Muscle of leg (tissue), 16 donors: ENCODE data around the gene ATP8B4. TPM values are rescaled to one million over a fixed set of nuclear protein-coding genes. Genes with fewer than 3 reads are reported as not detected.
"Not testable (repeated sequence)": the region's sequence is repeated elsewhere in the genome, so short reads cannot be mapped to it uniquely, and the experiment has no call there.

Source experiments
- DNase-seq: peaks from one replicate; pipeline ENCODE4 v3.0.0; 2013
- H3K27ac ChIP-seq: one replicate; pipeline ENCODE4 v1.5.1; 2013; ENCODE audit warnings: mild to moderate bottlenecking, low read length, control low read depth
- H3K27me3 ChIP-seq: one replicate; pipeline ENCODE4 v1.6.1; 2013; ENCODE audit warnings: low read length; ENCODE audit not compliant: control insufficient read depth, insufficient read depth
- H3K36me3 ChIP-seq: one replicate; pipeline ENCODE4 v1.6.1; 2013; ENCODE audit warnings: low read length; ENCODE audit not compliant: control insufficient read depth, insufficient read depth
- H3K4me1 ChIP-seq: one replicate; pipeline ENCODE4 v1.6.1; 2013; ENCODE audit warnings: low read length; ENCODE audit not compliant: control insufficient read depth, insufficient read depth
- H3K4me3 ChIP-seq: one replicate; pipeline ENCODE4 v1.5.1; 2013; ENCODE audit warnings: low read length, control low read depth
- H3K9me3 ChIP-seq: replicated peaks from 2 replicates; pipeline ENCODE4 v1.6.1; 2013; ENCODE audit warnings: low read depth, low read length; ENCODE audit not compliant: control insufficient read depth
- WGBS: methylation state at CpG from one replicate; pipeline ENCODE4 v1.1.5; 2013; ENCODE audit warnings: missing lambda C conversion rate; ENCODE audit not compliant: insufficient coverage; 5-methylcytosine and 5-hydroxymethylcytosine counted together
- long read RNA-seq, 11 donors: transcript quantifications; one replicate each; lab custom pipeline, GENCODE V29; 2026
- polyA plus RNA-seq, 8 donors: library from polyadenylated mRNA; unstranded; fragments of 120-200 nt; gene quantifications; one replicate each; pipeline versions ENCODE4 v1.2.1 to v1.2.3, GENCODE V29; 2013; ENCODE audit warnings: inconsistent platforms in 1 of 8, low replicate concordance in 1 of 8; ENCODE audit not compliant: insufficient read length in 8 of 8, insufficient read depth in 1 of 8
- total RNA-seq: library from RNA; stranded (reverse); fragments of 120-200 nt; gene quantifications from one replicate; pipeline ENCODE4 v1.2.4, GENCODE V29; 2013

ATP8B4 gene
- total RNA-seq (4.9 TPM), polyA plus RNA-seq (1 to 10 TPM; 2.6 to 5.2 (median 3.4) TPM)
- long read RNA-seq, donor 1: 0 reads
- long read RNA-seq, donor 2: 0 reads
- long read RNA-seq, donor 3, partial matches to known transcripts: 0 of 1 reads
- long read RNA-seq, donor 3, other reads (novel, unspliced or antisense): 0 of 1 reads
- long read RNA-seq, donor 4: 0 reads
- long read RNA-seq, donor 5: 0 reads
- long read RNA-seq, donor 6: 0 reads
- long read RNA-seq, donor 7: 0 reads
- long read RNA-seq, donor 8: 0 reads
- long read RNA-seq, donor 9, partial matches to known transcripts: 0 of 1 reads
- long read RNA-seq, donor 9, other reads (novel, unspliced or antisense): 0 of 1 reads
- long read RNA-seq, donor 10: 0 reads
- long read RNA-seq, donor 11: 0 reads

- Histone ChIP-seq H3K36me3 (no peaks in the 10 kb centered on the region), H3K27ac (no peak within 1 kb of the TSS), H3K27me3 (no peaks in the 10 kb centered on the region), H3K9me3 (peaks cover 6% of the 10 kb centered on the region), H3K4me3 (no peak within 1 kb of the TSS), H3K4me1 (no peaks in the 10 kb centered on the region)
- DNase-seq: no peak
- no CpG with 5 or more reads among the region's 4 CpGs for WGBS
Observed at GRCh38 chr15:50119063-50120040, at the start of gene ATP8B4. TSS of gene ATP8B4 (minus strand) at chr15:50119233. CDS start at chr15:50106966, 12,267 bp downstream.

DNA sequence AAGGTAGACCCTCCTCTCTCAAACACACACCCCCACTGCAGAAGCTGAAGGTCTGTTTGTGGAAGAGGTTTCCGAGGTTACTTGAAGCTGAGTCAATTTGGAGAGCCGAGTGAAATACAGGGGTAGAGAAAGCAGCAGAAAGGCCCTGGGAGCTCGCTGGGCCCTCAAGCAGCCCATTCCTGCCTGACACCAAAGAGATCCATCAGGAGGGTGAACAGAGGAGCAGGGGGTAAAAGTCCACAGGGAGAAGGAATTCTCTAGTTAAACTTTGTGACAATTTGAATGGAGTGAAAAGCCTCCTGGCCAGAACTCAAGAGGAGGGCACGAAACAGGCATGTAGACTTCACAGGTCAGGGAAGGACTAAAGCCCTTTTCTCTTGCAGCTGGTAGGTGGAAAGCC, 49.3 kb upstream of the ATP8B4 start:
- Histone ChIP-seq H3K27me3 (no peaks in the 10 kb centered on the region), H3K27ac (no peak overlapping the region), H3K9me3 (no peaks in the 10 kb centered on the region), H3K36me3 (no peaks in the 10 kb centered on the region), H3K4me1 (no peaks in the 10 kb centered on the region), H3K4me3 (no peak overlapping the region)
- DNase-seq: no peak
- WGBS: 76% methylated on average over 3 of the region's 4 CpGs

DNA sequence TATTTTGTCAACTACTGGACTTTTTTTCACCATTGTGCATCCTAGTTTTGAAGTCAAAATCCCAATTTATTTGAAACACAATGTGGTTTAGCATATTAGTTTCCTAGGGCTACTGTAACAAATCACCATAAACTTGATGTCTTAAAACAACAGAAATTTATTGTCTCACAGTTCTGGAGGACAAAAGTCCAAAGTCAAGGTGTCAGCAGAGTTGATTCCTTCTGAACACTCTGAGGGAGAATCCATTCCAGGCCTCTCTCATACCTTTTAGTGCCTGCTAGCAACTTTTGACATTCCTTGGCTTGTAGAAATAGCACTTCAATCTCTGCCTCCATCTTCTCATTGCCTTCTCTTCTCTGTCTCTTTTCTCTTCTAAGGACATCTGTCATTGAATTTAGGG, 48.1 kb upstream of the ATP8B4 start:
- Histone ChIP-seq H3K27me3 (no peaks in the 10 kb centered on the region), H3K4me1 (no peaks in the 10 kb centered on the region), H3K36me3 (no peaks in the 10 kb centered on the region), H3K4me3 (no peak overlapping the region), H3K27ac (no peak overlapping the region), H3K9me3 (no peaks in the 10 kb centered on the region)
- no peak for DNase-seq

- Histone ChIP-seq H3K9me3 (no peaks in the 10 kb centered on the region), H3K27ac (no peak overlapping the region), H3K36me3 (no peaks in the 10 kb centered on the region), H3K27me3 (no peaks in the 10 kb centered on the region), H3K4me3 (no peak overlapping the region), H3K4me1 (no peaks in the 10 kb centered on the region)
- no peak for DNase-seq
- WGBS: no CpG with 5 or more reads among the region's 1 CpG
Observed at GRCh38 chr15:50166216-50166615, 47.2 kb upstream of the ATP8B4 start.

- Histone ChIP-seq H3K9me3 (no peaks in the 10 kb centered on the region), H3K36me3 (no peaks in the 10 kb centered on the region), H3K4me3 (no peak overlapping the region), H3K27me3 (no peaks in the 10 kb centered on the region), H3K4me1 (no peaks in the 10 kb centered on the region), H3K27ac (no peak overlapping the region)
- no peak for DNase-seq
- WGBS: 100% methylated on average over 1 of the region's 1 CpG
Observed at GRCh38 chr15:50164458-50164857, 45.4 kb upstream of the ATP8B4 start.

GRCh38 chr15:50163719-50164410, 44.8 kb upstream of the ATP8B4 start:
- DNase-seq: no peak
- 80% methylated on average over 1 of the region's 2 CpGs for WGBS
- no peaks in the 10 kb centered on the region for H3K4me1 ChIP-seq
- no peaks in the 10 kb centered on the region for H3K27me3 ChIP-seq
- no peak overlapping the region for H3K27ac ChIP-seq
- no peaks in the 10 kb centered on the region for H3K9me3 ChIP-seq
- no peak overlapping the region for H3K4me3 ChIP-seq
- no peaks in the 10 kb centered on the region for H3K36me3 ChIP-seq

DNA sequence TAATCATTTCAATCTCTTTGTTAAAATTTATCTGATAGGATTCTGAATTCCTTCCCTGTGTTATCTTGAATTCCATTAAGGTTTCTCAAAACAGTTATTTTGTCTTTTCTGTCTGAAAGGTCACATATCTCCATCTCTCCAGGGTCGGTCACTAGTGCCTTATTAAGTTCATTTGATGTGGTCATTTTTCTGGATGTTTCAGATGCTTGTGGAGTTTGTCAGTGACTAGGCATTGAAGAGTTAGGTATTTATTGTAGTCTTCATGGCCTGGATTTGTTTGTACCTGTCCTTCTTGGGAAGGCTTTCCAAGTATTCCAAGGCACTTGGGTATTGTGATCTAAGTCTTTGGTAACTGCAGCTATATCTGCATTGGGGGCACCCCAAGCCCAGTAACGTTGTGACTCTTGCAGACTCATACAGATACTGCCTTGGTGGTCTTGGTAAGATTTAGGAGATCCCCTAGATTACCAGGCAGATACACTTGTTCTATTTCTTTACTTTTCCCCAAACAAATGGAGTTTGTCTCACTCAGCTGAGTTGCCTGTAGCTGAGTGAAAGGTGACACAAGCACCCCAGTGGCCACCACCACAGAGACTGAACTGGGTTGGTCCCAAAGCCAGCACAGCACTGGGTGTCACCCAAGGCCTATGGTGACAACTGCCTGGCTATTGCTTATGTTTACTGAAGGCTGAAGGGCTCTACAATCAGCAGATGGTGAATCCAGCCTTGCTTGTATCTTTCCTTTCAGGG, 44.1 kb upstream of the ATP8B4 start:
- Histone ChIP-seq H3K36me3 (no peaks in the 10 kb centered on the region), H3K9me3 (no peaks in the 10 kb centered on the region), H3K4me1 (no peaks in the 10 kb centered on the region), H3K4me3 (no peak overlapping the region), H3K27me3 (no peaks in the 10 kb centered on the region), H3K27ac (no peak overlapping the region)
- no peak for DNase-seq
- WGBS: no CpG with 5 or more reads among the region's 2 CpGs

DNA sequence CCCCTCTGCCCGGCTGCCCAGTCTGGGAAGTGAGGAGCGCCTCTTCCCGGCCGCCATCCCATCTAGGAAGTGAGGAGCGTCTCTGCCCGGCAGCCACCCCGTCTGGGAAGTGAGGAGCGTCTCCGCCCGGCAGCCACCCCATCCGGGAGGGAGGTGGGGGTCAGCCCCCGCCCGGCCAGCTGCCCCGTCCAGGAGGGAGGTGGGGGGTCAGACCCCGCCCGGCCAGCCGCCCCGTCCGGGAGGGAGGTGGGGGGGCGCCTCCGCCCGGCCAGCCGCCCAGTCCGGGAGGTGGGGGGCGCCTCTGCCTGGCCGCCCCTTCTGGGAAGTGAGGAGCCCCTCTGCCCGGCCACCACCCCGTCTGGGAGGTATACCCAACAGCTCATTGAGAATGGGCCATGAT, 39.2 kb upstream of the ATP8B4 start:
- WGBS: 100% methylated on average over 8 of the region's 28 CpGs
- H3K27ac ChIP-seq, H3K36me3 ChIP-seq, H3K4me1 ChIP-seq, H3K9me3 ChIP-seq, H3K4me3 ChIP-seq, DNase-seq, H3K27me3 ChIP-seq: not testable (repeated sequence)

- H3K36me3 ChIP-seq: no peaks in the 10 kb centered on the region
- DNase-seq: no peak
- H3K4me1 ChIP-seq: no peaks in the 10 kb centered on the region
- 100% methylated on average over 1 of the region's 2 CpGs for WGBS
- no peaks in the 10 kb centered on the region for H3K9me3 ChIP-seq
- no peak overlapping the region for H3K27ac ChIP-seq
- H3K4me3 ChIP-seq: no peak overlapping the region
- H3K27me3 ChIP-seq: no peaks in the 10 kb centered on the region
Observed at GRCh38 chr15:50151476-50151875, 32.4 kb upstream of the ATP8B4 start.
